Measurements from ENCODE around the gene PLCD3.

Gene PLCD3

DNA sequence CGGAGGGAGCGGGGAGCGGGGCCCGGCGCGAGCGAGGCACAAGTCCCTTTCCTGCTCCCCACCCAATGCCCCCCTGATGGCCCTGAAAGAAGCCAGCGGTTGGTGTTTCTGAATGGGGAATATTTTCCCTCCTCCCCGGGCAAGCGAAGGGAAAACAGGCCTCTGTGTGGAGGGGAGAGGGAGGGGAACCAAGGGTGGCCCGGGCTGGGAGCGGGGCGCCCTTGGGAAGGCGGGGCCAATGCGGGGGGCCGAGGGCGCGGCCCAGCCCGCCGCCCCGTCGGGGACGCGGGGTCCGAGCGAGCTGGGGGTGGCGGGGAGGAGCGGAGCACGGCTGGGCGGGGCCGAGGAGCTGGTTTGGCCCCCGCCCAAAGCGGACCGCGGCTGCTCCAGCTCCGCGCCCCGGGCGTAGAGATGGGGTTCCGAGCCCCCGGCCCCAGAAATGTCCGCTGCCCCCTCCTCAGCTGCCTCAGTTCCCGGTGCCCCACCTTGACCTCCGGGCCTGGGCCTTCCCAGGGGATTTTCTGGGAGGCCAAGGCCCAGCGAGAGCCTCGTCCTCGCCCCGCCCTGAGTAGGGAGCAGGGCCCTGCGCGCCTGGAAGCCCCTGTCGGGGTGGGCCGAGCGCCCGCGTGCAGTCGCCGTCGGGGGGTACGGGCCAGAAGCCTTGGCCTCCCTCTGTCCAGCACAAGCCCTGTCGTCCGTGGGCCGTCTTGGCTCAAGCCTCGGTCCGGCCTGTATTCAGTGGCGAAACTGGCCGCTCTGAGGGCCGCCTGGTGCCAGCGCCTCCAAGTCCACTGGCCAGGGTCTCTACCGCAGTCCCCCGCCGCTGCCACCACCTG lies 12.1 kb upstream of the PLCD3 start:
- peak overlapping the region; percentile 66 for H3K4me3 Mint-ChIP-seq
- H3K4me1 Mint-ChIP-seq (ENCODE audit: low read depth), result peaks cover 30% of the 10 kb centered on the region
- no peaks in the 10 kb centered on the region for H3K36me3 Mint-ChIP-seq
- H3K27me3 Mint-ChIP-seq, result no peaks in the 10 kb centered on the region
- H3K27ac Mint-ChIP-seq, result peak overlapping the region; percentile 50
- H3K9me3 Mint-ChIP-seq (ENCODE audit: low read depth), result no peaks in the 10 kb centered on the region

DNA sequence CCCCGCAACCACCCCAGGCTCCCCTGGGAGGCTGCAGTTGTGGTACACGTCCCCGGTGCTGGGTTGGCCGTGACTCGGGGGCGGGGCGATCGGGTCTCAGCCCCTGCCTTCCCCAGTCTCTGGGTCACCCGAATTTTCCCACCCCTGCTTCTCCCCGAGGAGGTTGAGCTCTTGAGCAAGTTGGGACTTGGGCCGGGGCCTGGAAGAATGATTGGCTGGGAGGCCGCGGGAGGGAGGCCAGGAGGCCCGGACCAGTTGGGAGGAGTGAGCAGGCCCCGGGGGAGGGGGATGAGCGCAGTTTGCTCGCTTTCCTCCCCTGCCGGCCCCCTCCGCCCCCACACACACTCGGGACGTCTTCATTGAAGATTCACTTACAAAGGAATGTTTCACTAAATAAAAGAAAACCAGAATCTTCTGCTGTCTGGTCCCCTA lies 11.5 kb upstream of the PLCD3 start:
- peak overlapping the region; percentile 50 for H3K27ac Mint-ChIP-seq
- H3K4me3 Mint-ChIP-seq, result peak overlapping the region; percentile 66
- H3K27me3 Mint-ChIP-seq, result no peaks in the 10 kb centered on the region
- H3K9me3 Mint-ChIP-seq (ENCODE audit: low read depth), result no peaks in the 10 kb centered on the region
- no peaks in the 10 kb centered on the region for H3K36me3 Mint-ChIP-seq
- peaks cover 30% of the 10 kb centered on the region for H3K4me1 Mint-ChIP-seq (ENCODE audit: low read depth)

GRCh38 chr17:45143094-45143670 lies 10.9 kb upstream of the PLCD3 start:
- Mint-ChIP-seq H3K4me1 (ENCODE audit: low read depth) (peaks cover 30% of the 10 kb centered on the region), H3K4me3 (peak overlapping the region; percentile 56), H3K27me3 (no peaks in the 10 kb centered on the region), H3K27ac (peak overlapping the region; percentile 34), H3K9me3 (ENCODE audit: low read depth) (no peaks in the 10 kb centered on the region), H3K36me3 (no peaks in the 10 kb centered on the region)

- Mint-ChIP-seq H3K27ac (no peak overlapping the region), H3K27me3 (no peaks in the 10 kb centered on the region), H3K9me3 (ENCODE audit: low read depth) (no peaks in the 10 kb centered on the region), H3K36me3 (no peaks in the 10 kb centered on the region), H3K4me1 (ENCODE audit: low read depth) (peaks cover 25% of the 10 kb centered on the region), H3K4me3 (no peak overlapping the region)
Observed at GRCh38 chr17:45139533-45139920, 7.2 kb upstream of the PLCD3 start.

GRCh38 chr17:45138911-45139532 lies 6.7 kb upstream of the PLCD3 start:
- no peaks in the 10 kb centered on the region for H3K9me3 Mint-ChIP-seq (ENCODE audit: low read depth)
- no peaks in the 10 kb centered on the region for H3K27me3 Mint-ChIP-seq
- H3K27ac Mint-ChIP-seq, result no peak overlapping the region
- no peak overlapping the region for H3K4me3 Mint-ChIP-seq
- H3K36me3 Mint-ChIP-seq, result no peaks in the 10 kb centered on the region
- H3K4me1 Mint-ChIP-seq (ENCODE audit: low read depth), result peaks cover 24% of the 10 kb centered on the region

DNA sequence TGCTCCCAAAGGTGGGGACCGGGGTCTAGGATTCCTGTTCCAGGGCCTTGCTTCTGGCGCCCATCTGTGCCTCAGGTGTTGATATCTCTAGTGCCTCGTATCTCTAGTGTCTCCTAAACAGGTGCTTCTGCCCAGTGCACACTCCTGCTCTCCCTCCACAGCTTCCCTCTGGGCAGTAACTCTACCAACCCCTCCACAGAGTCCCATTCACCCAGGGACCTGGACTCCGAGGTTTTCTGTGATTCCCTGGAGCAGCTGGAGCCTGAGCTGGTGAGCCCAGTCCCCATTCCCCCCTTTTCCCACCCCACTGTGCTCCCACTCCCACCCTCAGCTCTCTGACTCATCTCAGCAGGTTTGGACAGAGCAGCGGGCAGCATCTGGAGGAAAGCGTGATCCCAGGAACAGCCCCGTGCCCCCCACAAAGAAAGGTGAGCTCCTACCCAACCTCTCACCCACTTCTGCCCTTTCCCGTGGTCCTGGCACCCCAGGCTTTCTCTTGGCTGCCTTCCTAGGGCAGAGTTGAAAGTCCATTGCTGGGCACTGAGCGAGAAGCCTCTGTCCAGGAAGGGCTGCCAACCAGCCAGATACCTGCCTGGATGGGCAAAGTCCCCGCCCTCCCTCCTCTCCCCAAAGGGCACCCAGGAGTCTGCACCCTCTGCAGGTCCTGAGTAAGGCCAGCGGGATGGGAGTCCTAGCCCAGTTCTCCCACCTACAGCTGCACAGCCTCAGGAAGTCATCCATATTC lies 5.4 kb upstream of the PLCD3 start:
- Mint-ChIP-seq H3K4me1 (ENCODE audit: low read depth) (peaks cover 21% of the 10 kb centered on the region), H3K27ac (no peak overlapping the region), H3K4me3 (no peak overlapping the region), H3K36me3 (no peaks in the 10 kb centered on the region), H3K27me3 (no peaks in the 10 kb centered on the region), H3K9me3 (ENCODE audit: low read depth) (no peaks in the 10 kb centered on the region)

DNA sequence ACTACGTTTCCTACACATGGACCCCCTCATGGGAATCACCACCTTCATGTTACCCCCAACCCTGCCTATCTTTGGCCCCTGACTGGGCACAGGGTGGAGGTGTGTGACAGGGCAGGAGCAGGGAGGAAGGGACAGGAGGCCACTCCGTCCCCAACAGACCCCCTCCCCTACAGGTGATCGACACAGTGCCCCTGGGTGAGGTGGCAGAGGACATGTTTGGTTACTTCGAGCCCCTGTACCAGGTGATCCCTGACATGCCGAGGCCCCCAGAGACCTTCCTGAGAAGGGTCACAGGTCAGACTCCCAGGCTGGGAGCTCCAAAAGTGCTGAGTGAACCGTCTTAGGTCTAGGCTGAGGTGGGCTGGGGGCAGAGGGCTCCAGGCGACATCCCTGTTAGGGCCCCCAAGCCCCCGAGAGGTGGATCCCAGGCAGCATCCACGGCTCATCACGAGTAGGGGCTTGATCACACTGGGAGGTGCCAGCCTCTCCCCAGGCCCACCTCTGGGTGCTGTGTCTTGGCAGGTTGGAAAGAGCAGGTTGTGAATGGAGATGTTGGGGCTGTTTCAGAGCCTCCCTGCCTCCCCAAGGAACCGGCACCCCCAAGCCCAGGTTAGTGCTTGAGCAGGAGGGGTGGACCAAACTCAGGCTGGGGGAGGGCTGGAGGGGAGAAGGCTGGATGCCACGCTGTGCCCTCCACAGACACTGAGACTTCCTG lies 4.7 kb upstream of the PLCD3 start:
- Mint-ChIP-seq H3K4me3 (peak overlapping the region; percentile 88), H3K9me3 (ENCODE audit: low read depth) (no peaks in the 10 kb centered on the region), H3K27ac (no peak overlapping the region), H3K27me3 (no peaks in the 10 kb centered on the region), H3K4me1 (ENCODE audit: low read depth) (peaks cover 21% of the 10 kb centered on the region), H3K36me3 (no peaks in the 10 kb centered on the region)

- Mint-ChIP-seq H3K27me3 (no peaks in the 10 kb centered on the region), H3K9me3 (ENCODE audit: low read depth) (no peaks in the 10 kb centered on the region), H3K36me3 (no peaks in the 10 kb centered on the region), H3K4me1 (ENCODE audit: low read depth) (peaks cover 24% of the 10 kb centered on the region), H3K27ac (peak overlapping the region; percentile 59), H3K4me3 (peak overlapping the region; percentile 88)
Observed at GRCh38 chr17:45135978-45136791, 3.9 kb upstream of the PLCD3 start.

DNA sequence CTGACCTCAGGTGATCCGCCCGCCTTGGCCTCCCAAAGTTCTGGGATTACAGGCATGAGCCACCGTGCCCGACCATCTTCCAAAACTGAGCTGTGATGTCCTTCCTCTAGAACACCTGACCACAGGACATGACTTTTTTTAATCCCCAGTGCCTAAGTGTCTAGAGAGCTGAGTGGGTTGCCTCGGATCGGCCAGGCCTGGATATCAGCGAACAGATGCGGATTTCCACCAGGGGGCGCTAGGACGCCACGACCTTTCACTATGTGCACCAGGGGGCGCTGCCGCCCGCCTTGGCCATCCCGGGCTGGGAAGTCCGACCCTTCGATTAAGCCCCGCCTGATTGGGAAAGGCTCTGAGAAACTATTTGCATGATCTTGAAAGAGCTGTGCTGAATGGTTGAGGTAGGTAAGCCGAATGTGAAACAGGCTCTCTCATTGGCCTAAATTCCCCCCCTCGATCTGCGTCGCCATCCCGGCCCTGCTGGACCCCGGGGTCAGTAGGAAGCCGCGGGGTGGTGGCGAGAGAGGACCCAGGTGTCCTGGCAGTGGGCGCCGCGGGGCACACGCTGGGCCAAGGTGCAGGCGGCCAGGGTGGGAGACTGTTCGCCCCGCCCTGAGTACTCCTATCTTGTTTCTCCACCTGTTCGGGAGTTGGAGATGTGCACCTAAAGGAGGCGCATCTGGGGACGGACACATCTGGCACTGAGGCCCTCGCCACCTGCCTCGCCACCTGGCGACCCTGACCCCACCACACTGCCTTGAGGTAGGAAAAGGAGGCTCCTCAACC lies 3.1 kb upstream of the PLCD3 start, which contains the start of gene ACBD4:
Gene ACBD4, plus strand, starts transcription at position 496 of the 786 bp plus-strand sequence. CDS start 458 bp downstream, outside the sequence.
- no peaks in the 10 kb centered on the region for H3K27me3 Mint-ChIP-seq
- H3K4me3 Mint-ChIP-seq, result peak within 1 kb of the TSS; percentile 88
- H3K27ac Mint-ChIP-seq, result peak within 1 kb of the TSS; percentile 59
- no peaks in the 10 kb centered on the region for H3K36me3 Mint-ChIP-seq
- no peaks in the 10 kb centered on the region for H3K9me3 Mint-ChIP-seq (ENCODE audit: low read depth)
- H3K4me1 Mint-ChIP-seq (ENCODE audit: low read depth), result peaks cover 23% of the 10 kb centered on the region

DNA sequence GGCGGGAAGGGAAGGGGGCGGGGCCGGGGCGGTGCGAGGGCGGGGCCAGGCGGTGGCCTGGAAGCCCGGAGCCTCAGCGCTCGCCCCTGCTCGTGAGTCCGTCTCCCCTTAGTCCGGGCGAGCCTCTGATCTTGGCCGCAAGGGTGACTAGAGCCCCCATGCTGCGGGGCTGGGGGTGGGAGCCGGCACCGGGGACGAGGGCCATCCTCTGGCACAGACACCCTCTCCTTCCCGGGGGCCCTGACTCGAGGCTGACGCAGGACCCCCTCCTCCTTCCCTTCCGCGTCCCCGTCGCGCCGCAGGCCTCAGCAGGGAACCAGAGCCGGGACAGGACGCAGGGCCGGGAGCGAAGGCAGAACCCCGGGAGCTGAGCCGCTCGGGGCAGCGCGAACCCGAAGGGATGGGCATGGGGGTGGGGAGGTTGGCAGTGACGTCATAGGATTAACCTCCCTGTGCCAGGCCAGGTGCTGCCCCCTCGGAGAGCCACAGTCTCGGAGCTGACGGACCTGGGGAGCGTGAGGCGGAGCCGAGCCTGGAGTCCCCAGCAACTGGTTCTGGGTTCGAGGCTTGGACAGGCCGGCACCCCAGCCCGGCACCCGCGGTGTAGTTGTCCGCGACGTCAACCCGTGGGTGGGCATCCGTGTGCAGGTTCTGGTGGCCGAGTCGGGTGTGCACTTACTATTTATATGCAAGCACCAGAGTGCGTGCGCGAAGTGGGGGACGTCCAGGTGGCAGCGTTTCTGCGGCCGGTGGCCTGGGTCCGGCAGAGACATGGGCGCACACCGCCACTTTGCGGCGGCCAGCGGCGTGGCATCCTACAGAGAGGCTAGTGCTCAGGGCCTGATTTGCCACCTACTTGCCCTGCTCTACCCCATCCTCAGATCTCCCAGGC lies 503 bp upstream of the PLCD3 start:
- H3K27ac Mint-ChIP-seq, result peak overlapping the region; percentile 16

DNA sequence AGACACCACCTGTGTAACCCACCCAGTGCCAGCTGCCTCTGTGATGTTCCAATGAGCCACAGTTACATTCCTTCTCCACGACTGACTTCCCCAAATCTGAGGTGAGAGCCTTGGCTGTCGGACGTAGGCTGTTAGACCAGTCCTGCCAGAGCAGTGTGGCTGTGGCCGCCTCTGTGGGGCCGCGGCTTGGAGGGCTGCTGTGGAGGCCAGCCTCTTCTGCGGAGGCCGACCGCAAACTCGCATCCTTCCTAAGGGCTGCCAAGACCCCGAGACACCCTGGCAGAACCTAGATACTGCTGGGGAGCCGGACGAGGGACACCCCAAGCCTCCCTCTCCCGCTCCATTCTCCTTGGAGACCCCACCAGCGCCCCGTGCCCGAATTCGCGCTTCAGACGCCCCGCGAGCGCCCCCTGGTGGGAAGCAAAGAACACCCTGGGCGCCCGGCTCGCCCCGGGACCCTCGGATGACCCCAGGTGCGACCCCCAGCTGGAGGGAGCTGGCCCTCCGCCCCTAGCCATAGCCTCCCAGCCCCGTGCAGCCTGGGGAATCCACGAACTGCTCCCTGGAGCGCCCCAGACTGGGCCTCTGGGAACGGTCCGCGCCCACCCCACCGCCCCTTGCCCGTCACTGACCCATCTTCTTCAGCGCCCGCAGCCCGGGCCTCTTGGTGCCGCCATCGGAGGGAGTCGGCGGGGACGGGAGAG lies 547 bp downstream of the PLCD3 start:
- Mint-ChIP-seq H3K27ac (no peak overlapping the region), H3K4me1 (ENCODE audit: low read depth) (peaks cover 20% of the 10 kb centered on the region), H3K9me3 (ENCODE audit: low read depth) (no peaks in the 10 kb centered on the region), H3K36me3 (no peaks in the 10 kb centered on the region), H3K27me3 (no peaks in the 10 kb centered on the region), H3K4me3 (peak overlapping the region; percentile 54)

More for the DNA sequence above, 503 bp upstream of the PLCD3 start:
- Mint-ChIP-seq H3K27me3 (no peaks in the 10 kb centered on the region), H3K4me3 (peak overlapping the region; percentile 86), H3K36me3 (no peaks in the 10 kb centered on the region), H3K9me3 (ENCODE audit: low read depth) (no peaks in the 10 kb centered on the region), H3K4me1 (ENCODE audit: low read depth) (peaks cover 23% of the 10 kb centered on the region)
